Measurements from ENCODE around the gene POU2AF2. TPM values are rescaled to one million over a fixed set of nuclear protein-coding genes. Genes with fewer than 3 reads are reported as not detected.

Gene POU2AF2
- total and polyA plus RNA-seq, 2 donors (not counting 3 experiments of a cell fraction or from before 2014, with no cell fraction given): not detected

GRCh38 chr11:111325259-111325658 lies 79.7 kb downstream of the POU2AF2 start:
- DNase-seq (ENCODE audit: low read depth, low spot score): no peak
- no peaks in the 10 kb centered on the region for H3K27me3 ChIP-seq (ENCODE audit: control insufficient read depth in 2 of 2, insufficient read depth in 2 of 2, low read length in 2 of 2)
- CTCF ChIA-PET: no interaction called here
- FAIRE-seq: no peak
- no peaks in the 10 kb centered on the region for H3K79me2 ChIP-seq (ENCODE audit: control insufficient read depth, insufficient read depth, low read length)
- H2AFZ ChIP-seq (ENCODE audit: low read depth, low read length): no peak overlapping the region
- H3K27ac ChIP-seq (ENCODE audit: insufficient read depth, low read depth, low read length): no peak overlapping the region
- no peak overlapping the region for H3K9ac ChIP-seq (replicated peaks; ENCODE audit: extremely low read depth, insufficient read depth, low read length)
- H3K9me1 ChIP-seq (replicated peaks; ENCODE audit: control insufficient read depth, extremely low read depth, insufficient read depth, low read length): no peaks in the 10 kb centered on the region
- BruUV-seq (replicated peaks): no TSS peak
- no peaks in the 10 kb centered on the region for H3K9me3 ChIP-seq (replicated peaks; ENCODE audit: control insufficient read depth, insufficient read depth, low read length)
- no peaks in the 10 kb centered on the region for H3K4me1 ChIP-seq (ENCODE audit: control insufficient read depth, extremely low read depth, insufficient read depth, low read length)
- intact Hi-C loops (cut with micrococcal nuclease): no loop called here
- H3K4me2 ChIP-seq (ENCODE audit: insufficient read depth, low read length): no peak overlapping the region
- dilution Hi-C loops (cut with MboI; ENCODE audit: extremely low pct_ligation_motif_present, low sequenced_read_pairs): no loop called here
- no peaks in the 10 kb centered on the region for H3K36me3 ChIP-seq (ENCODE audit: control insufficient read depth in 2 of 2, extremely low read depth in 1 of 2, insufficient read depth in 2 of 2, low read length in 2 of 2)
- POLR2A ChIA-PET: no interaction called here
- H4K20me1 ChIP-seq (replicated peaks; ENCODE audit: control insufficient read depth, extremely low read depth, insufficient read depth, low read length): no peaks in the 10 kb centered on the region
- TF ChIP-seq POLR2AphosphoS5 (IDR thresholded peaks at IDR 0.05; ENCODE audit: insufficient read depth, low read depth, low read length) (no peak), FOS (IDR thresholded peaks at IDR 0.05; ENCODE audit: borderline replicate concordance, insufficient read depth, low read length) (no peak), MYC (IDR thresholded peaks at IDR 0.05; ENCODE audit: low read depth, low read length) (no peak), POLR2A (IDR thresholded peaks at IDR 0.05; ENCODE audit: low read depth, low read length) (no peak)
- no peak overlapping the region for H3K4me3 ChIP-seq (replicated peaks in 1 of 3; ENCODE audit: insufficient read depth in 1 of 3, low read depth in 1 of 3, low read length in 3 of 3)

- POLR2A ChIA-PET: no interaction called here
- Histone ChIP-seq H3K36me3 (ENCODE audit: control insufficient read depth in 2 of 2, extremely low read depth in 1 of 2, insufficient read depth in 2 of 2, low read length in 2 of 2) (no peaks in the 10 kb centered on the region), H3K4me3 (replicated peaks in 1 of 3; ENCODE audit: insufficient read depth in 1 of 3, low read depth in 1 of 3, low read length in 3 of 3) (no peak overlapping the region), H2AFZ (ENCODE audit: low read depth, low read length) (no peak overlapping the region), H3K4me2 (ENCODE audit: insufficient read depth, low read length) (no peak overlapping the region), H3K27me3 (ENCODE audit: control insufficient read depth in 2 of 2, insufficient read depth in 2 of 2, low read length in 2 of 2) (no peaks in the 10 kb centered on the region), H3K27ac (ENCODE audit: insufficient read depth, low read depth, low read length) (no peak overlapping the region), H4K20me1 (replicated peaks; ENCODE audit: control insufficient read depth, extremely low read depth, insufficient read depth, low read length) (no peaks in the 10 kb centered on the region), H3K4me1 (ENCODE audit: control insufficient read depth, extremely low read depth, insufficient read depth, low read length) (no peaks in the 10 kb centered on the region), H3K79me2 (ENCODE audit: control insufficient read depth, insufficient read depth, low read length) (no peaks in the 10 kb centered on the region), H3K9me3 (replicated peaks; ENCODE audit: control insufficient read depth, insufficient read depth, low read length) (no peaks in the 10 kb centered on the region), H3K9me1 (replicated peaks; ENCODE audit: control insufficient read depth, extremely low read depth, insufficient read depth, low read length) (no peaks in the 10 kb centered on the region), H3K9ac (replicated peaks; ENCODE audit: extremely low read depth, insufficient read depth, low read length) (no peak overlapping the region)
- no TSS peak for BruUV-seq (replicated peaks)
- DNase-seq (ENCODE audit: low read depth, low spot score) (no peak), FAIRE-seq (no peak)
- CTCF ChIA-PET: no interaction called here
- TF ChIP-seq MAX (IDR thresholded peaks at IDR 0.05; ENCODE audit: insufficient read depth, insufficient read length): no peak
- no peak for TF ChIP-seq JUN (IDR thresholded peaks at IDR 0.05; ENCODE audit: borderline replicate concordance, insufficient read depth, insufficient read length, low read depth)
- TF ChIP-seq CTCF (IDR thresholded peaks at IDR 0.05; ENCODE audit: extremely low read depth in 1 of 2, insufficient read depth in 1 of 2, low read depth in 1 of 2, low read length in 2 of 2): no peak
- TF ChIP-seq POLR2AphosphoS5 (IDR thresholded peaks at IDR 0.05; ENCODE audit: insufficient read depth, low read depth, low read length): no peak
- TF ChIP-seq GATA2 (IDR thresholded peaks at IDR 0.05; ENCODE audit: insufficient read depth, insufficient read length, low read depth, low read length): no peak
- no peak for TF ChIP-seq EZH2 (IDR thresholded peaks at IDR 0.05; ENCODE audit: borderline replicate concordance, low read depth, low read length, severe bottlenecking)
- no peak for TF ChIP-seq POLR2A (IDR thresholded peaks at IDR 0.05; ENCODE audit: low read depth, low read length)
- no peak for TF ChIP-seq MYC (IDR thresholded peaks at IDR 0.05; ENCODE audit: low read depth, low read length)
- no peak for TF ChIP-seq FOS (IDR thresholded peaks at IDR 0.05; ENCODE audit: borderline replicate concordance, insufficient read depth, low read length)
- intact Hi-C loops (cut with micrococcal nuclease) (no loop called here), dilution Hi-C loops (cut with MboI; ENCODE audit: extremely low pct_ligation_motif_present, low sequenced_read_pairs) (no loop called here)
Observed at GRCh38 chr11:111326824-111327223, 81.3 kb downstream of the POU2AF2 start.

Data from endothelial cell of umbilical vein (primary cell).